H9 (cell line): ENCODE results near the gene HNRNPF. TPM values are rescaled to one million over a fixed set of nuclear protein-coding genes. Genes with fewer than 3 reads are reported as not detected.

Source experiments
- DNase-seq: peaks from one replicate; pipeline ENCODE4 v3.0.0-alpha.2; 2017
- H2AFZ ChIP-seq: one replicate; pipeline ENCODE4 v1.6.1; 2013; ENCODE audit warnings: mild to moderate bottlenecking, low read length, control low read depth, moderate library complexity
- H2AK5ac ChIP-seq: 2 replicates; pipeline ENCODE4 v1.6.1; 2013; ENCODE audit warnings: low read length, control low read depth, mixed read lengths; ENCODE audit not compliant: insufficient read length
- H2BK120ac ChIP-seq: one replicate; pipeline ENCODE4 v1.6.1; 2013; ENCODE audit warnings: low read depth, mild to moderate bottlenecking, low read length, control low read depth, inconsistent platforms; ENCODE audit not compliant: poor library complexity, severe bottlenecking
- H2BK12ac ChIP-seq: 2 replicates; pipeline ENCODE4 v1.6.1; 2013; ENCODE audit warnings: low read length, control low read depth, mixed read lengths, low read depth; ENCODE audit not compliant: insufficient read length
- H2BK15ac ChIP-seq: 2 replicates; pipeline ENCODE4 v1.6.1; 2013; ENCODE audit warnings: low read depth, low read length, control low read depth
- H2BK20ac ChIP-seq: one replicate; pipeline ENCODE4 v1.6.1; 2013; ENCODE audit warnings: low read depth, mild to moderate bottlenecking, low read length, control low read depth, inconsistent platforms; ENCODE audit not compliant: poor library complexity, severe bottlenecking
- H2BK5ac ChIP-seq: 2 replicates; pipeline ENCODE4 v1.6.1; 2013; ENCODE audit warnings: low read length, control low read depth, mixed read lengths; ENCODE audit not compliant: insufficient read length
- H3K14ac ChIP-seq: 2 replicates; pipeline ENCODE4 v1.6.1; 2013; ENCODE audit warnings: low read length, control low read depth; ENCODE audit not compliant: insufficient read depth
- H3K18ac ChIP-seq: 2 replicates; pipeline ENCODE4 v1.6.1; 2013; ENCODE audit warnings: low read depth, mild to moderate bottlenecking, mixed read lengths, low read length, control low read depth; ENCODE audit not compliant: insufficient read length
- H3K23ac ChIP-seq: 2 replicates; pipeline ENCODE4 v1.6.1; 2013; ENCODE audit warnings: low read length, control low read depth, mixed read lengths, low read depth; ENCODE audit not compliant: insufficient read length
- H3K23me2 ChIP-seq: 2 replicates; pipeline ENCODE4 v1.6.1; 2013; ENCODE audit warnings: low read depth, mild to moderate bottlenecking, mixed read lengths, low read length, control low read depth; ENCODE audit not compliant: insufficient read length, poor library complexity, severe bottlenecking
- H3K27ac ChIP-seq: 2 replicates; pipeline ENCODE4 v1.5.1; 2013; ENCODE audit warnings: low read length, control low read depth, mixed read lengths, low read depth; ENCODE audit not compliant: insufficient read length
- H3K27me3 ChIP-seq: 2 replicates; pipeline ENCODE4 v1.6.1; 2013; ENCODE audit warnings: low read length, control low read depth, inconsistent platforms; ENCODE audit not compliant: insufficient read depth
- H3K4ac ChIP-seq: 2 replicates; pipeline ENCODE4 v1.6.1; 2013; ENCODE audit warnings: low read depth, mild to moderate bottlenecking, control low read depth, inconsistent platforms, low read length, moderate library complexity
- H3K4me1 ChIP-seq: 2 replicates; pipeline ENCODE4 v1.6.1; 2013; ENCODE audit warnings: low read length, control low read depth, inconsistent platforms; ENCODE audit not compliant: insufficient read depth
- H3K4me2 ChIP-seq: 2 replicates; pipeline ENCODE4 v1.6.1; 2013; ENCODE audit warnings: low read length, control low read depth, mixed read lengths; ENCODE audit not compliant: insufficient read length, insufficient read depth
- H3K56ac ChIP-seq: 2 replicates; pipeline ENCODE4 v1.6.1; 2013; ENCODE audit warnings: low read depth, mild to moderate bottlenecking, mixed read lengths, low read length, control low read depth; ENCODE audit not compliant: insufficient read length
- H3K79me1 ChIP-seq: 2 replicates; pipeline ENCODE4 v1.6.1; 2013; ENCODE audit warnings: low read depth, mild to moderate bottlenecking, moderate library complexity, low read length, control low read depth, inconsistent platforms; ENCODE audit not compliant: insufficient read depth, poor library complexity, severe bottlenecking
- H3K79me2 ChIP-seq: 2 replicates; pipeline ENCODE4 v1.6.1; 2013; ENCODE audit warnings: low read length, control low read depth, inconsistent platforms; ENCODE audit not compliant: insufficient read depth
- H3K9ac ChIP-seq: 2 replicates; pipeline ENCODE4 v1.6.1; 2013; ENCODE audit warnings: low read length, control low read depth, mixed read lengths; ENCODE audit not compliant: insufficient read length; ENCODE audit errors: extremely low read depth
- H3K9me3 ChIP-seq: one replicate; pipeline ENCODE4 v1.6.1; 2013; ENCODE audit warnings: low read depth, low read length, inconsistent platforms; ENCODE audit not compliant: control insufficient read depth
- H3T11ph ChIP-seq: one replicate; pipeline ENCODE4 v1.6.1; 2013; ENCODE audit warnings: mild to moderate bottlenecking, low read length, control low read depth, inconsistent platforms
- H4K20me1 ChIP-seq: one replicate; pipeline ENCODE4 v1.6.1; 2013; ENCODE audit not compliant: control insufficient read depth, insufficient read length, insufficient read depth
- H4K5ac ChIP-seq: 2 replicates; pipeline ENCODE4 v1.6.1; 2013; ENCODE audit warnings: low read depth, mild to moderate bottlenecking, mixed read lengths, low read length, control low read depth; ENCODE audit not compliant: insufficient read length
- H4K8ac ChIP-seq: replicated peaks from 2 replicates; pipeline ENCODE4 v1.6.1; 2013; ENCODE audit warnings: low read length, control low read depth, mixed read lengths, low read depth; ENCODE audit not compliant: insufficient read length
- H4K91ac ChIP-seq: 2 replicates; pipeline ENCODE4 v1.6.1; 2013; ENCODE audit warnings: low read depth, mild to moderate bottlenecking, moderate library complexity, mixed read lengths, low read length, control low read depth; ENCODE audit not compliant: insufficient read length
- H3K27ac Mint-ChIP-seq, 3 experiments: 2 replicates in 2 of 3; 3 replicates in 1 of 3; pipeline ENCODE4 v1.8.0; 2020 to 2021; ENCODE audit warnings: mixed read lengths in 3 of 3, mild to moderate bottlenecking in 1 of 3, moderate library complexity in 1 of 3
- H3K27me3 Mint-ChIP-seq: 2 replicates; pipeline ENCODE4 v1.8.0; 2021; ENCODE audit warnings: low read depth, mild to moderate bottlenecking, moderate library complexity, mixed read lengths
- H3K36me3 Mint-ChIP-seq, 3 experiments: 2 replicates in 2 of 3; 3 replicates in 1 of 3; pipeline ENCODE4 v1.8.0; 2020 to 2021; ENCODE audit warnings: low read depth in 3 of 3, mixed read lengths in 3 of 3; ENCODE audit not compliant: insufficient read depth in 1 of 3
- H3K4me1 Mint-ChIP-seq, 2 experiments: 2 replicates each; pipeline ENCODE4 v1.8.0; 2020; ENCODE audit warnings: mixed read lengths in 2 of 2
- H3K4me3 Mint-ChIP-seq, 2 experiments: 2 replicates in 1 of 2; 3 replicates in 1 of 2; pipeline ENCODE4 v1.8.0; 2020 to 2021; ENCODE audit warnings: mild to moderate bottlenecking in 2 of 2, mixed read lengths in 2 of 2, moderate library complexity in 1 of 2
- H3K9me3 Mint-ChIP-seq, 2 experiments: 2 replicates in 1 of 2; 3 replicates in 1 of 2; pipeline ENCODE4 v1.8.0; 2020; ENCODE audit warnings: mild to moderate bottlenecking in 2 of 2, mixed read lengths in 2 of 2, moderate library complexity in 1 of 2
- CTCF ChIP-seq: fragments of 200-600 bp; sonication (generic); conservative IDR thresholded peaks from 3 replicates; pipeline ENCODE4 v1.8.0; 2021; ENCODE audit warnings: antibody characterized with exemption, mild to moderate bottlenecking
- WGBS: extraction: QIAGEN DNeasy Blood & Tissue Kit; methylation state at CpG from one replicate; pipeline ENCODE4 v1.1.7; 2013; ENCODE audit warnings: missing lambda C conversion rate, low lambda C conversion rate, mixed read lengths; ENCODE audit not compliant: insufficient read length; ENCODE audit errors: extremely low coverage; 5-methylcytosine and 5-hydroxymethylcytosine counted together
- total RNA-seq: library from RNA; stranded (reverse); gene quantifications from 2 replicates; pipeline ENCODE4 v1.2.1, GENCODE V29; 2021

The HNRNPF gene
- total RNA-seq, 1 experiment from 2014 or later, result 411 TPM

GRCh38 chr10:43340101-43340500 lies 68.9 kb downstream of the HNRNPF start:
- no peak overlapping the region for H3K27ac Mint-ChIP-seq
- Histone ChIP-seq H3K18ac (no peak overlapping the region), H2BK20ac (no peak overlapping the region), H3K27ac (no peak overlapping the region), H4K8ac (no peak overlapping the region), H3K9me3 (no peaks in the 10 kb centered on the region), H3K4me2 (no peak overlapping the region), H2BK12ac (no peak overlapping the region), H2AK5ac (no peak overlapping the region), H2BK120ac (no peak overlapping the region), H3K27me3 (no peaks in the 10 kb centered on the region), H2AFZ (no peak overlapping the region), H4K5ac (no peak overlapping the region), H3T11ph (no peak overlapping the region), H3K23me2 (no peaks in the 10 kb centered on the region), H2BK5ac (no peak overlapping the region), H3K79me1 (no peaks in the 10 kb centered on the region), H3K14ac (no peak overlapping the region), H2BK15ac (no peak overlapping the region), H3K4me1 (0 out of 2 replicates have a peak, but pooled peaks cover 3% of the 10 kb centered on the region), H4K20me1 (no peaks in the 10 kb centered on the region), H3K4ac (no peak overlapping the region), H3K79me2 (no peaks in the 10 kb centered on the region), H3K23ac (no peak overlapping the region), H3K56ac (no peak overlapping the region), H4K91ac (no peak overlapping the region), H3K9ac (no peak overlapping the region)
- no peak for TF ChIP-seq CTCF
- DNase-seq, result no peak
- no peaks in the 10 kb centered on the region; a peak in 1 of 5 replicates for H3K9me3 Mint-ChIP-seq
- peaks cover 29 to 37% of the 10 kb centered on the region in 2 experiments for H3K4me1 Mint-ChIP-seq
- no CpG with 5 or more reads among the region's 6 CpGs for WGBS
- no peak overlapping the region for H3K4me3 Mint-ChIP-seq
- H3K36me3 Mint-ChIP-seq, result no peaks in the 10 kb centered on the region; a peak in 1 of 7 replicates
- H3K27me3 Mint-ChIP-seq, result peaks cover 15% of the 10 kb centered on the region
